H1 (cell line): Measurements from ENCODE around the gene ALKBH3. TPM values are rescaled to one million over a fixed set of nuclear protein-coding genes. Genes with fewer than 3 reads are reported as not detected.

ENCODE experiments used
- CTCF ChIA-PET: fragments of 300-600 bp; sonication (Branson Sonifier 250); formaldehyde crosslinking; loops from one replicate; lab custom pipeline; 2021; ENCODE audit not compliant: partially characterized antibody; lab: Charles Lee
- POLR2A ChIA-PET: fragments of 300-600 bp; sonication (Branson Sonifier 250); formaldehyde crosslinking; loops from one replicate; lab custom pipeline; 2021; ENCODE audit warnings: inconsistent platforms; ENCODE audit not compliant: partially characterized antibody; lab: Charles Lee
- DNase-seq, 2 experiments: peaks; one replicate each; pipeline versions ENCODE4 v3.0.0 to v3.0.0-alpha.2; 2010 to 2022; ENCODE audit warnings: low spot score in 2 of 2, low read depth in 1 of 2, mixed read lengths in 1 of 2
- FAIRE-seq: peaks from 2 replicates; lab custom pipeline; 2011; peaks lifted over from hg19 to GRCh38; lab: Jason Lieb, UNC
- H2AFZ ChIP-seq: 2 replicates; pipeline ENCODE4 v1.8.1; 2012; ENCODE audit warnings: low read length, inconsistent platforms
- H2AK5ac ChIP-seq: 2 replicates; pipeline ENCODE4 v1.6.1; 2013; ENCODE audit warnings: low read depth, low read length
- H2BK120ac ChIP-seq: replicated peaks from 2 replicates; pipeline ENCODE3; 2013; ENCODE audit warnings: low read depth, low read length, inconsistent platforms
- H2BK12ac ChIP-seq: 2 replicates; pipeline ENCODE4 v1.6.1; 2013; ENCODE audit warnings: low read depth, low read length
- H2BK15ac ChIP-seq: 2 replicates; pipeline ENCODE4 v1.6.1; 2013; ENCODE audit warnings: low read length
- H2BK20ac ChIP-seq: 2 replicates; pipeline ENCODE4 v1.6.1; 2013; ENCODE audit warnings: low read length
- H2BK5ac ChIP-seq: 2 replicates; pipeline ENCODE4 v1.6.1; 2013; ENCODE audit warnings: low read depth, low read length
- H3K14ac ChIP-seq: 2 replicates; pipeline ENCODE4 v1.6.1; 2013; ENCODE audit warnings: inconsistent platforms; ENCODE audit not compliant: insufficient read length
- H3K18ac ChIP-seq: 2 replicates; pipeline ENCODE4 v1.6.1; 2013; ENCODE audit warnings: low read length; ENCODE audit errors: extremely low read depth
- H3K23ac ChIP-seq: 2 replicates; pipeline ENCODE4 v1.6.1; 2013; ENCODE audit warnings: inconsistent platforms; ENCODE audit not compliant: insufficient read length
- H3K23me2 ChIP-seq: 2 replicates; pipeline ENCODE4 v1.6.1; 2013; ENCODE audit warnings: low read depth, low read length
- H3K27ac ChIP-seq: 2 replicates; pipeline ENCODE4 v1.6.1; 2011; ENCODE audit warnings: low read depth, low read length, inconsistent platforms
- H3K27me3 ChIP-seq, 4 experiments: replicated peaks in 1 of 4; 1 replicate in 1 of 4; 2 replicates in 3 of 4; pipeline versions ENCODE4 v1.6.1 to v1.8.1; 2011 to 2013; ENCODE audit warnings: low read length in 3 of 4, mild to moderate bottlenecking in 3 of 4, inconsistent platforms in 2 of 4, mixed read lengths in 2 of 4, moderate library complexity in 1 of 4; ENCODE audit not compliant: control insufficient read depth in 3 of 4, insufficient read depth in 3 of 4; ENCODE audit errors: extremely low read depth in 1 of 4
- H3K36me3 ChIP-seq, 4 experiments: 2 replicates each; pipeline versions ENCODE4 v1.6.1 to v1.8.1; 2011 to 2013; ENCODE audit warnings: mild to moderate bottlenecking in 4 of 4, low read length in 3 of 4, moderate library complexity in 2 of 4, control low read depth in 1 of 4, inconsistent platforms in 1 of 4; ENCODE audit not compliant: insufficient read depth in 4 of 4, control insufficient read depth in 2 of 4
- H3K4ac ChIP-seq: replicated peaks from 2 replicates; pipeline ENCODE3; 2013; ENCODE audit warnings: low read length, low read depth, mixed read lengths, inconsistent platforms; ENCODE audit not compliant: insufficient read length
- H3K4me1 ChIP-seq, 4 experiments: replicated peaks in 1 of 4; 1 replicate in 1 of 4; 2 replicates in 3 of 4; pipeline versions ENCODE4 v1.6.1 to v1.8.1; 2011 to 2013; ENCODE audit warnings: low read length in 3 of 4, inconsistent platforms in 2 of 4, mixed read lengths in 1 of 4; ENCODE audit not compliant: insufficient read depth in 4 of 4, control insufficient read depth in 3 of 4
- H3K4me2 ChIP-seq, 2 experiments: 2 replicates each; pipeline versions ENCODE4 v1.6.1 to v1.8.1; 2011 to 2013; ENCODE audit warnings: low read depth in 2 of 2, low read length in 2 of 2, control low read depth in 1 of 2, inconsistent platforms in 1 of 2, mild to moderate bottlenecking in 1 of 2; ENCODE audit not compliant: insufficient read depth in 1 of 2
- H3K4me3 ChIP-seq, 4 experiments: fragments of 200-600, 300-600 bp in 1 of 4; sonication (generic), shearing (Covaris generic), sonication (Bioruptor Twin) in 1 of 4; 2 replicates each; pipeline versions ENCODE4 v1.5.1 to v1.8.1; 2011 to 2016; ENCODE audit warnings: low read length in 4 of 4, low read depth in 3 of 4, control low read depth in 2 of 4, inconsistent platforms in 2 of 4, mild to moderate bottlenecking in 2 of 4, mixed read lengths in 1 of 4, moderate library complexity in 1 of 4; ENCODE audit not compliant: insufficient read depth in 2 of 4; ENCODE audit errors: extremely low read depth in 1 of 4
- H3K56ac ChIP-seq: replicated peaks from 2 replicates; pipeline ENCODE3; 2013; ENCODE audit warnings: low read depth, mild to moderate bottlenecking, mixed read lengths, low read length, inconsistent platforms; ENCODE audit not compliant: insufficient read length
- H3K79me1 ChIP-seq: 2 replicates; pipeline ENCODE4 v1.6.1; 2013; ENCODE audit warnings: low read depth, low read length, control low read depth
- H3K79me2 ChIP-seq, 2 experiments: 2 replicates each; pipeline versions ENCODE4 v1.6.1 to v1.8.1; 2012 to 2013; ENCODE audit warnings: low read length in 2 of 2, mild to moderate bottlenecking in 2 of 2, inconsistent platforms in 1 of 2; ENCODE audit not compliant: insufficient read depth in 2 of 2, control insufficient read depth in 1 of 2
- H3K9ac ChIP-seq, 4 experiments: replicated peaks in 1 of 4; 1 replicate in 1 of 4; 2 replicates in 3 of 4; pipeline versions ENCODE4 v1.6.1 to v1.8.1; 2011 to 2013; ENCODE audit warnings: low read depth in 3 of 4, low read length in 3 of 4, control low read depth in 2 of 4, mild to moderate bottlenecking in 2 of 4, moderate library complexity in 2 of 4, inconsistent platforms in 1 of 4; ENCODE audit errors: extremely low read depth in 1 of 4
- H3K9me3 ChIP-seq, 2 experiments: 2 replicates each; pipeline versions ENCODE4 v1.6.1 to v1.8.1; 2012 to 2013; ENCODE audit warnings: mild to moderate bottlenecking in 2 of 2, moderate library complexity in 2 of 2, control low read depth in 1 of 2, inconsistent platforms in 1 of 2, low read depth in 1 of 2, low read length in 1 of 2, mixed read lengths in 1 of 2; ENCODE audit not compliant: insufficient read depth in 2 of 2
- H4K20me1 ChIP-seq, 2 experiments: replicated peaks in 1 of 2; 2 replicates each; pipeline versions ENCODE3 to v1.8.1; 2011 to 2013; ENCODE audit warnings: inconsistent platforms in 2 of 2, low read length in 2 of 2, mild to moderate bottlenecking in 1 of 2; ENCODE audit not compliant: insufficient read depth in 2 of 2, control insufficient read depth in 1 of 2
- H4K5ac ChIP-seq: 2 replicates; pipeline ENCODE4 v1.6.1; 2013; ENCODE audit warnings: low read length, low read depth, mixed read lengths, inconsistent platforms; ENCODE audit not compliant: insufficient read length
- H4K8ac ChIP-seq: 2 replicates; pipeline ENCODE4 v1.8.0; 2013; ENCODE audit warnings: mild to moderate bottlenecking, moderate library complexity, low read length, inconsistent platforms; ENCODE audit not compliant: insufficient read depth; ENCODE audit errors: extremely low read depth
- H4K91ac ChIP-seq: replicated peaks from 2 replicates; pipeline ENCODE3; 2013; ENCODE audit warnings: low read length, mixed read lengths, inconsistent platforms; ENCODE audit not compliant: insufficient read length
- CHD2 ChIP-seq: IDR thresholded peaks from 2 replicates; pipeline ENCODE4 v1.6.1; 2012; ENCODE audit warnings: low read length, improper control_type of control experiment
- JUN ChIP-seq: IDR thresholded peaks from 2 replicates; pipeline ENCODE4 v1.6.1; 2011; ENCODE audit warnings: low read depth, mild to moderate bottlenecking, improper control_type of control experiment, low read length
- JUND ChIP-seq: IDR thresholded peaks from 2 replicates; pipeline ENCODE4 v1.6.1; 2011; ENCODE audit warnings: mild to moderate bottlenecking, improper control_type of control experiment, low read length
- KDM4A ChIP-seq: IDR thresholded peaks from one replicate; pipeline ENCODE4 v1.7.1; 2012; ENCODE audit warnings: low read depth, mild to moderate bottlenecking, moderate library complexity, low read length, inconsistent platforms; ENCODE audit not compliant: severe bottlenecking
- RAD21 ChIP-seq, 2 experiments: IDR thresholded peaks in 1 of 2; conservative IDR thresholded peaks in 1 of 2; 2 replicates each; pipeline ENCODE4 v1.6.1; 2011; ENCODE audit warnings: low read depth in 2 of 2, low read length in 2 of 2, improper control_type of control experiment in 1 of 2, inconsistent platforms in 1 of 2, mild to moderate bottlenecking in 1 of 2, moderate library complexity in 1 of 2
- SIRT6 ChIP-seq: IDR thresholded peaks from one replicate; pipeline ENCODE4 v1.7.1; 2012; ENCODE audit warnings: low read length, inconsistent platforms
- TCF12 ChIP-seq: IDR thresholded peaks from 2 replicates; pipeline ENCODE4 v1.6.1; 2011; ENCODE audit warnings: low read depth, mild to moderate bottlenecking, low read length
- YY1 ChIP-seq: IDR thresholded peaks from 2 replicates; pipeline ENCODE4 v1.6.1; 2011; ENCODE audit warnings: low read depth, mild to moderate bottlenecking, low read length
- WGBS, 2 experiments: shearing (Covaris generic) in 1 of 2; methylation state at CpG; one replicate each; pipeline versions ENCODE4 v1.1.6 to v1.1.7; 2013 to 2015; ENCODE audit warnings: low lambda C conversion rate in 2 of 2, mixed read lengths in 2 of 2, inconsistent platforms in 1 of 2, low coverage in 1 of 2, missing lambda C conversion rate in 1 of 2; ENCODE audit not compliant: insufficient replicate concordance in 2 of 2, insufficient coverage in 1 of 2, insufficient read length in 1 of 2; ENCODE audit errors: extremely low coverage in 1 of 2, missing lambda C conversion rate in 1 of 2; 5-methylcytosine and 5-hydroxymethylcytosine counted together
- polyA plus RNA-seq, 7 experiments: library from polyadenylated mRNA; depleted of rRNA in 3 of 7; stranded (reverse) in 5 of 7; unstranded in 2 of 7; fragments of >200 nt in 5 of 7; fragments of 200-250 nt in 2 of 7; gene quantifications; 1 replicate in 5 of 7; 2 replicates in 1 of 7; 4 replicates in 1 of 7; pipeline versions ENCODE4 v1.2.1 to v1.2.3, GENCODE V29; 2011 to 2013; ENCODE audit warnings: missing spikeins in 2 of 7, mixed read lengths in 2 of 7
- total RNA-seq: library from RNA; stranded (reverse); fragmentation: NEBNext Ultra II Directional; extraction: Animal tissue kit (Norgen Biotek cat#: 25700); gene quantifications from 2 replicates; pipeline ENCODE4 v1.2.1, GENCODE V29; 2021

ALKBH3 gene
- total and polyA plus RNA-seq, 2 of the 8 experiments (the other 6 are each of a cell fraction or from before 2014, with no cell fraction given) = 10.5 to 11.4 TPM

GRCh38 chr11:43874078-43874477 lies 6.6 kb upstream of the ALKBH3 start:
- Histone ChIP-seq H2AFZ (no peak overlapping the region), H2BK12ac (no peak overlapping the region), H3K4ac (no peak overlapping the region), H3K27me3 (peaks cover 1 to 9% (median 7%) of the 10 kb centered on the region in 4 experiments; a peak in 4 of 7 replicates), H3K36me3 (no peaks in the 10 kb centered on the region), H3K79me1 (no peaks in the 10 kb centered on the region), H3K56ac (no peak overlapping the region), H3K9me3 (no peaks in the 10 kb centered on the region), H3K23ac (no peak overlapping the region), H2BK5ac (no peak overlapping the region), H2BK120ac (no peak overlapping the region), H3K18ac (no peak overlapping the region), H3K79me2 (no peaks in the 10 kb centered on the region), H4K5ac (no peak overlapping the region), H2BK20ac (no peak overlapping the region), H3K23me2 (no peaks in the 10 kb centered on the region), H3K27ac (no peak overlapping the region), H2AK5ac (no peak overlapping the region), H4K20me1 (no peaks in the 10 kb centered on the region), H3K14ac (no peak overlapping the region), H3K4me2 (no peak overlapping the region), H4K8ac (no peak overlapping the region), H3K9ac (no peak overlapping the region), H4K91ac (no peak overlapping the region), H3K4me3 (no peak overlapping the region), H2BK15ac (no peak overlapping the region), H3K4me1 (no peaks in the 10 kb centered on the region)
- FAIRE-seq (no peak), DNase-seq (no peak)
- TF ChIP-seq SIRT6 (no peak), CHD2 (no peak), JUND (no peak), JUN (no peak), YY1 (no peak), RAD21 (IDR thresholded peaks at IDR 0.05 in 1 of 2, conservative IDR thresholded peaks at IDR 0.05 in 1 of 2; ENCODE audit: low read depth in 2 of 2, low read length in 2 of 2) (no peak), TCF12 (no peak), KDM4A (no peak)
- ChIA-PET CTCF (interaction anchor here (0.6 to 3.4 kb wide), 3 partner anchors 16 to 163 kb away, joined by 3 to 13 read pairs (median 12); no protein-coding TSS in a partner anchor), POLR2A (no interaction called here)
- 81% methylated on average over 3 of the region's 3 CpGs; no CpG with 5 or more reads in 1 of the 2 experiments for WGBS, 2 experiments
